Psoas muscle (tissue), 8 donors: ENCODE data around the gene ABCA6. TPM values are rescaled to one million over a fixed set of nuclear protein-coding genes. Genes with fewer than 3 reads are reported as not detected.

ENCODE experiments used
- ATAC-seq, 4 donors: fragments of 200-7000 bp; cut with Tn5 transposase; one replicate each; pipeline ENCODE4 v1.9.1; 2020; ENCODE audit warnings: moderate library complexity in 3 of 4, mild to moderate bottlenecking in 2 of 4
- DNase-seq, 2 donors: peaks; one replicate each; pipeline ENCODE4 v3.0.0-alpha.2; 2020
- H3K27ac ChIP-seq: fragments of 200-600 bp; one replicate; pipeline ENCODE4 v1.8.0; 2022
- H3K27me3 ChIP-seq, 3 donors: fragments of 200-600 bp in 1 of 3; one replicate each; pipeline versions ENCODE4 v1.6.1 to v1.8.0; 2013 to 2022; ENCODE audit warnings: low read length in 2 of 3, mild to moderate bottlenecking in 2 of 3, moderate library complexity in 1 of 3; ENCODE audit not compliant: insufficient read depth in 3 of 3
- H3K36me3 ChIP-seq, 2 donors: fragments of 200-600 bp in 1 of 2; one replicate each; pipeline versions ENCODE4 v1.6.1 to v1.8.0; 2013 to 2022; ENCODE audit warnings: low read depth in 1 of 2, mild to moderate bottlenecking in 1 of 2, moderate library complexity in 1 of 2; ENCODE audit not compliant: insufficient read depth in 1 of 2
- H3K4me1 ChIP-seq: fragments of 200-600 bp; one replicate; pipeline ENCODE4 v1.8.0; 2022
- H3K4me3 ChIP-seq: fragments of 200-600 bp; one replicate; pipeline ENCODE4 v1.8.0; 2022; ENCODE audit warnings: mild to moderate bottlenecking
- H3K9me3 ChIP-seq: fragments of 200-600 bp; one replicate; pipeline ENCODE4 v1.8.0; 2022
- CTCF ChIP-seq: fragments of 200-600 bp; IDR thresholded peaks from one replicate; pipeline ENCODE4 v1.8.0; 2022; ENCODE audit warnings: antibody characterized with exemption
- WGBS, 3 donors: extraction: QIAGEN DNeasy Blood & Tissue Kit; methylation state at CpG; one replicate each; pipeline versions ENCODE4 v1.1.6 to v1.1.7; 2013; 5-methylcytosine and 5-hydroxymethylcytosine counted together
- intact Hi-C, 2 donors: fragments of 100-400 bp; cut with DNase I; formaldehyde crosslinking; loops; one replicate each; pipeline versions ENCODE4 v1.11.0 to v1.14.2; 2022
- polyA plus RNA-seq, 3 donors: library from polyadenylated mRNA; stranded (reverse); fragments of 200-250 nt; gene quantifications; one replicate each; pipeline ENCODE4 v1.2.3, GENCODE V29; 2013
- total RNA-seq, 4 donors: library from RNA; stranded (reverse); fragmentation: NEBNext Ultra II Directional in 2 of 4; extraction: Animal tissue kit (Norgen Biotek cat#: 25700) in 2 of 4; gene quantifications; one replicate each; pipeline versions ENCODE4 v1.2.1 to v1.2.4, GENCODE V29; 2021 to 2023
- donor health status: healthy with polysubstance abuse.
- donor health status: DM: no; HTN: no; CAD: no; lungs with moderate emphysema.
- donor health status: Bipolar disorder and iron deficiency.
- donor health status: healthy.
- donor health status: DM: yes; HTN: yes; CAD: no.
- donor health status: DM: no; HTN: no; CAD: no.
- donor health status: DM: no; HTN: no; CAD: no.
- donor health status: DM: yes; HTN: yes; CAD: no.

The ABCA6 gene
- total and polyA plus RNA-seq, 7 donors: 2.7 to 21.2 (median 6.8) TPM

- no peaks in the 10 kb centered on the region for H3K4me1 ChIP-seq
- no peaks in the 10 kb centered on the region for H3K27me3 ChIP-seq
- H3K36me3 ChIP-seq: peaks cover 0 to 95% of the 10 kb centered on the region in 2 donors
- TF ChIP-seq CTCF: no peak
- H3K27ac ChIP-seq: no peak overlapping the region
- H3K4me3 ChIP-seq: no peak overlapping the region
- no peaks in the 10 kb centered on the region for H3K9me3 ChIP-seq
- WGBS, 3 donors: 78 to 88% (median 83%) methylated on average over 4 of the region's 4 CpGs
- no peak for ATAC-seq
- no peak for DNase-seq
- intact Hi-C loops: no loop called here
Measured at GRCh38 chr17:69179227-69179952, 37.7 kb upstream of the ABCA6 start.

GRCh38 chr17:69176457-69176795, 34.7 kb upstream of the ABCA6 start:
- WGBS, 3 donors: 92 to 97% (median 94%) methylated on average over 1 of the region's 1 CpG
- ATAC-seq (no peak), DNase-seq (no peak)
- Histone ChIP-seq H3K36me3 (peaks cover 0 to 91% of the 10 kb centered on the region in 2 donors), H3K27me3 (no peaks in the 10 kb centered on the region), H3K4me3 (no peak overlapping the region), H3K9me3 (no peaks in the 10 kb centered on the region), H3K4me1 (no peaks in the 10 kb centered on the region), H3K27ac (no peak overlapping the region)
- intact Hi-C loops: no loop called here
- TF ChIP-seq CTCF: no peak

- Histone ChIP-seq H3K27ac (no peak overlapping the region), H3K4me1 (no peaks in the 10 kb centered on the region), H3K36me3 (peaks cover 0 to 87% of the 10 kb centered on the region in 2 donors), H3K4me3 (no peak overlapping the region), H3K9me3 (no peaks in the 10 kb centered on the region), H3K27me3 (no peaks in the 10 kb centered on the region)
- no peak for TF ChIP-seq CTCF
- no peak for DNase-seq
- intact Hi-C loops: no loop called here
- 86 to 92% (median 88%) methylated on average over 4 of the region's 4 CpGs for WGBS, 3 donors
- ATAC-seq: peak in 3 of 4 donors; percentile 37 to 56 (median 53)
Measured at GRCh38 chr17:69175625-69176456, 34.1 kb upstream of the ABCA6 start.

GRCh38 chr17:69175262-69175624, 33.5 kb upstream of the ABCA6 start:
- H3K27me3 ChIP-seq: no peaks in the 10 kb centered on the region
- no peak for DNase-seq
- no peaks in the 10 kb centered on the region for H3K9me3 ChIP-seq
- H3K27ac ChIP-seq: no peak overlapping the region
- no peak for TF ChIP-seq CTCF
- intact Hi-C loops: no loop called here
- H3K4me1 ChIP-seq: no peaks in the 10 kb centered on the region
- no peak for ATAC-seq
- no peak overlapping the region for H3K4me3 ChIP-seq
- H3K36me3 ChIP-seq: peaks cover 0 to 84% of the 10 kb centered on the region in 2 donors
- 93 to 95% (median 94%) methylated on average over 4 of the region's 4 CpGs for WGBS, 3 donors
